SU-DHL-6 (cell line): ENCODE data around the gene TNFRSF18.

Experiments
- H2AFZ ChIP-seq: fragments of 200-600 bp; sonication (generic); 2 replicates; pipeline ENCODE4 v1.6.1; 2014; ENCODE audit warnings: low read depth, mild to moderate bottlenecking, moderate library complexity, mixed read lengths, antibody characterized with exemption, low read length; ENCODE audit not compliant: severe bottlenecking
- H3F3A ChIP-seq: fragments of 200-600 bp; shearing (Covaris generic); 2 replicates; pipeline ENCODE4 v1.6.0; 2016; ENCODE audit warnings: antibody characterized with exemption, mild to moderate bottlenecking; ENCODE audit not compliant: insufficient read depth
- H3K27ac ChIP-seq: fragments of 200-600 bp; sonication (generic); 2 replicates; pipeline ENCODE4 v1.5.1; 2016; ENCODE audit warnings: low read depth, mild to moderate bottlenecking, low read length, moderate library complexity, mixed read lengths
- H3K27me3 ChIP-seq: fragments of 200-600 bp; sonication (generic), shearing (Covaris generic); 2 replicates; pipeline ENCODE4 v1.6.0; 2014; ENCODE audit warnings: mild to moderate bottlenecking, low read length
- H3K36me3 ChIP-seq: fragments of 200-600 bp; sonication (generic); 2 replicates; pipeline ENCODE4 v1.6.1; 2014; ENCODE audit warnings: mild to moderate bottlenecking, low read length, mixed read lengths
- H3K4me2 ChIP-seq: fragments of 300-600, 200-600 bp; shearing (Covaris generic), sonication (generic); 2 replicates; pipeline ENCODE4 v1.6.0; 2014; ENCODE audit warnings: low read length, low read depth, mild to moderate bottlenecking; ENCODE audit not compliant: poor library complexity, severe bottlenecking
- H3K4me3 ChIP-seq: fragments of 200-600 bp; sonication (generic); 2 replicates; pipeline ENCODE4 v1.5.1; 2014; ENCODE audit warnings: antibody characterized with exemption, low read length, mild to moderate bottlenecking, mixed read lengths; ENCODE audit not compliant: insufficient read depth, poor library complexity, severe bottlenecking
- H3K79me2 ChIP-seq: fragments of 200-600 bp; sonication (generic); 2 replicates; pipeline ENCODE4 v1.6.1; 2014; ENCODE audit warnings: mild to moderate bottlenecking, low read length, moderate library complexity; ENCODE audit not compliant: insufficient read depth
- H3K9ac ChIP-seq: fragments of 200-600 bp; sonication (generic); 2 replicates; pipeline ENCODE4 v1.7.0; 2014; ENCODE audit warnings: mild to moderate bottlenecking, low read length
- H3K9me2 ChIP-seq: fragments of 200-600 bp; sonication (generic); replicated peaks from 2 replicates; pipeline ENCODE4 v1.6.1; 2014; ENCODE audit warnings: low read length; ENCODE audit not compliant: insufficient read depth
- H3K9me3 ChIP-seq: fragments of 200-600 bp; sonication (generic); 2 replicates; pipeline ENCODE4 v1.6.1; 2014; ENCODE audit warnings: low read length, mixed read lengths; ENCODE audit not compliant: insufficient read depth
- H4K20me1 ChIP-seq: fragments of 200-600 bp; sonication (generic); 2 replicates; pipeline ENCODE4 v1.6.1; 2014; ENCODE audit warnings: low read depth, mild to moderate bottlenecking, antibody characterized with exemption, low read length, moderate library complexity, mixed read lengths
- EZH2phosphoT487 ChIP-seq: fragments of 200-600 bp; sonication (generic), shearing (Covaris generic); conservative IDR thresholded peaks from 2 replicates; pipeline ENCODE4 v1.6.1; 2018; ENCODE audit warnings: mild to moderate bottlenecking, antibody characterized with exemption, low read length, moderate library complexity, mixed read lengths
- TF ChIP-seq, protein P1 (sequence below): fragments of 200-600 bp; sonication (generic); IDR thresholded peaks from one replicate; pipeline ENCODE4 v1.5.1; 2017; ENCODE audit warnings: antibody characterized with exemption, mild to moderate bottlenecking, low read length, moderate library complexity; ENCODE audit not compliant: insufficient read depth, poor library complexity, severe bottlenecking

Gene TNFRSF18, protein sequence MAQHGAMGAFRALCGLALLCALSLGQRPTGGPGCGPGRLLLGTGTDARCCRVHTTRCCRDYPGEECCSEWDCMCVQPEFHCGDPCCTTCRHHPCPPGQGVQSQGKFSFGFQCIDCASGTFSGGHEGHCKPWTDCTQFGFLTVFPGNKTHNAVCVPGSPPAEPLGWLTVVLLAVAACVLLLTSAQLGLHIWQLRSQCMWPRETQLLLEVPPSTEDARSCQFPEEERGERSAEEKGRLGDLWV

DNA sequence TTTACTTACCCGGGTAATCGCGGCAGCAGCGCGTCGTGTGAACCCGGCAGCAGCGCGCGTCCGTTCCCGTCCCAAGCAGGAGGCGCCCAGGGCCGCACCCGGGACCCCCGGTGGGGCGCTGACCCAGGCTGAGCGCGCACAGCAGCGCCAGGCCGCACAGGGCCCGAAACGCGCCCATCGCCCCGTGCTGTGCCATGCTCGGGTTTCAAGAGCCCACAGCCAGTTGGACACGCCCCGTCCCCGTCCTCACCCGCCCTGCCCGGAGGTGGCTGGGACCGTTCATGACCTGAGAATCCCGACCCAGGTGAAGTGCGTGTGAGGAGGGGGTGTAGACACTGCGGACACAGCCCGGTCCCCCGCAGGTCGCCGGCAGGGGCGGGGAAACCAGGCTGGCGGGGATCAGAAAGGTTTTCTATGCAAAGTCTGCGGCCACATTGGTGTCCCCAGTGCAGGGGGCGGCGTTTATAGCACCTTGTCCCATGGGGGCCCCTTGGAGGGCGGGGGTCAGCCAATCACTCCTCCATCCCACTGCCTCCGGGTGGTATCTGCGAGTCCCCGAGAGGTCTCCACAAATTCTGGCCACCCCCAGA is at the start of gene TNFRSF18:
TNFRSF18 (minus strand) TSS at position 217 of the 590 bp plus-strand sequence; CDS start at position 196, 21 bp downstream.
- Histone ChIP-seq H3K27ac (no peak within 1 kb of the TSS), H3F3A (no peaks in the 10 kb centered on the region), H3K4me2 (no peak within 1 kb of the TSS), H3K36me3 (no peaks in the 10 kb centered on the region), H3K9me3 (no peaks in the 10 kb centered on the region), H4K20me1 (no peaks in the 10 kb centered on the region), H3K27me3 (no peaks in the 10 kb centered on the region), H3K9ac (no peak within 1 kb of the TSS), H3K4me3 (no peak within 1 kb of the TSS), H3K9me2 (no peaks in the 10 kb centered on the region), H3K79me2 (no peaks in the 10 kb centered on the region), H2AFZ (no peak within 1 kb of the TSS)
- TF ChIP-seq EZH2phosphoT487 = no peak
- TF ChIP-seq, protein P1, sequence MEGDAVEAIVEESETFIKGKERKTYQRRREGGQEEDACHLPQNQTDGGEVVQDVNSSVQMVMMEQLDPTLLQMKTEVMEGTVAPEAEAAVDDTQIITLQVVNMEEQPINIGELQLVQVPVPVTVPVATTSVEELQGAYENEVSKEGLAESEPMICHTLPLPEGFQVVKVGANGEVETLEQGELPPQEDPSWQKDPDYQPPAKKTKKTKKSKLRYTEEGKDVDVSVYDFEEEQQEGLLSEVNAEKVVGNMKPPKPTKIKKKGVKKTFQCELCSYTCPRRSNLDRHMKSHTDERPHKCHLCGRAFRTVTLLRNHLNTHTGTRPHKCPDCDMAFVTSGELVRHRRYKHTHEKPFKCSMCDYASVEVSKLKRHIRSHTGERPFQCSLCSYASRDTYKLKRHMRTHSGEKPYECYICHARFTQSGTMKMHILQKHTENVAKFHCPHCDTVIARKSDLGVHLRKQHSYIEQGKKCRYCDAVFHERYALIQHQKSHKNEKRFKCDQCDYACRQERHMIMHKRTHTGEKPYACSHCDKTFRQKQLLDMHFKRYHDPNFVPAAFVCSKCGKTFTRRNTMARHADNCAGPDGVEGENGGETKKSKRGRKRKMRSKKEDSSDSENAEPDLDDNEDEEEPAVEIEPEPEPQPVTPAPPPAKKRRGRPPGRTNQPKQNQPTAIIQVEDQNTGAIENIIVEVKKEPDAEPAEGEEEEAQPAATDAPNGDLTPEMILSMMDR = no peak

DNA sequence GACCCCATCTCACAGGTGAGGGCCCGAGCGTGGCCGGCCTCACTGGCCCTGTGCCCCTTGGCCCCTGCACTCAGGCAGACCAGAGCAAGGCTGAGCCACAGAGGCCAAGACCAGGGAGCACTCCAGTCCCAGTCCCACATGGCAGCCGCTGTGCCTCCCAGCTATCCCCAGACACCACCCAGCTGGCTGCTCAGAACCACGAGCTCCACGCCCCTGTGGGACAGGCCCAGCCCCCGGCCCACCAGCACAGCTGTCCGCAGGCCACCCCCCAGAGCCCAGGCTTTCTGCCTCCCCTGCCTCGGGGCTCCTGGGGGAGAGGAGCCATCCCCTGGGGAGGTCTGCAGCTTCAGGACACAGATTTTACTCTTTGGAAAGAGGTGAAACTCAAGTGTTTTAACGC is 49.2 kb upstream of the TNFRSF18 start:
- Histone ChIP-seq H2AFZ (no peak overlapping the region), H3K36me3 (no peaks in the 10 kb centered on the region), H3K27me3 (no peaks in the 10 kb centered on the region), H3K9ac (no peak overlapping the region), H3K27ac (no peak overlapping the region), H4K20me1 (no peaks in the 10 kb centered on the region), H3K4me2 (no peak overlapping the region), H3K9me3 (no peaks in the 10 kb centered on the region), H3K4me3 (no peak overlapping the region), H3F3A (no peaks in the 10 kb centered on the region), H3K9me2 (no peaks in the 10 kb centered on the region), H3K79me2 (no peaks in the 10 kb centered on the region; the same call in 1 of the 2 replicates)
- TF ChIP-seq EZH2phosphoT487 = no peak
- TF ChIP-seq, protein P1 = no peak

DNA sequence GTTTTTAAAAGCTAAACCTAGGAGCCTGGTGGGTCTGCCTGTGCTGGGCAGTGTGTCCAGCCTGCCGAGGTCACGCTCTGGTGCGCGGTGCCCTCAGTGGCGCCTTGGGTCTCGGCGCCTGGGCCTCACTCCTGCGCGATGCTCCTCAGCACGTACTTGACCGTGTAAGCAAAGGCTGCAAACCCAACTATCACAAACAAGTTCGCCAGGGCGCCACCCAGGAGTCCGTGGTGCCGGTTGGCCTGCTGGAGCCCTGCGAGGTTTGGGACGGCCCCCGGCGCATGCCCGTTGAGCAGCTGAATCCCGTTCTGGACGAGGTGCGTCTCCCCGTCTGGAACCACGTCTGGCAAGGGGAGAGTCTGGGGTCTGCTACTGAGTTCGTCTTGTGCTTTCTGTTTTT is 48.7 kb upstream of the TNFRSF18 start:
- Histone ChIP-seq H3K9me2 (no peaks in the 10 kb centered on the region), H3K9ac (no peak overlapping the region), H3F3A (no peaks in the 10 kb centered on the region), H3K27me3 (no peaks in the 10 kb centered on the region), H3K9me3 (no peaks in the 10 kb centered on the region), H4K20me1 (no peaks in the 10 kb centered on the region), H2AFZ (no peak overlapping the region), H3K4me3 (no peak overlapping the region), H3K27ac (no peak overlapping the region), H3K36me3 (no peaks in the 10 kb centered on the region), H3K79me2 (no peaks in the 10 kb centered on the region; the same call in 1 of the 2 replicates), H3K4me2 (no peak overlapping the region)
- TF ChIP-seq, protein P1 = no peak
- TF ChIP-seq EZH2phosphoT487 = no peak
